CD4-positive, alpha-beta T cell (primary cell): ENCODE measurements around the gene BICRA. TPM values are rescaled to one million over a fixed set of nuclear protein-coding genes. Genes with fewer than 3 reads are reported as not detected.

Experiments
- ATAC-seq: fragments of 200-7000 bp; cut with Tn5 transposase; one replicate; pipeline ENCODE4 v1.10.0; 2022; ENCODE audit warnings: mild to moderate bottlenecking; ENCODE audit not compliant: poor library complexity
- CTCF ChIA-PET: fragments of 350-600 bp; sonication (Branson Sonifier 250); formaldehyde crosslinking; loops from one replicate; lab custom pipeline; 2021; ENCODE audit warnings: antibody characterized with exemption, inconsistent platforms; lab: Charles Lee
- POLR2A ChIA-PET: fragments of 350-600 bp; sonication (Branson Sonifier 250); formaldehyde crosslinking; loops from one replicate; lab custom pipeline; 2021; ENCODE audit warnings: antibody characterized with exemption, inconsistent platforms; lab: Charles Lee
- DNase-seq, 14 experiments: peaks; one replicate each; pipeline ENCODE4 v3.0.0-alpha.2; 2013 to 2020; ENCODE audit warnings: mixed read lengths in 2 of 14
- H3K27ac ChIP-seq, 2 donors: one replicate each; pipeline versions ENCODE4 v1.5.1 to v1.7.0; 2013; ENCODE audit warnings: low read length in 2 of 2, low read depth in 1 of 2, mild to moderate bottlenecking in 1 of 2
- H3K27me3 ChIP-seq, 2 experiments: 1 replicate in 1 of 2; 2 replicates in 1 of 2; pipeline versions ENCODE4 v1.6.1 to v1.7.0; 2013; ENCODE audit warnings: low read length in 2 of 2, control low read depth in 1 of 2, mild to moderate bottlenecking in 1 of 2, moderate library complexity in 1 of 2; ENCODE audit not compliant: insufficient read depth in 2 of 2, control insufficient read depth in 1 of 2
- H3K36me3 ChIP-seq: one replicate; pipeline ENCODE4 v1.6.1; 2013; ENCODE audit warnings: low read length, control low read depth; ENCODE audit not compliant: insufficient read depth
- H3K4me1 ChIP-seq: one replicate; pipeline ENCODE4 v1.6.1; 2013; ENCODE audit warnings: low read length, control low read depth; ENCODE audit not compliant: insufficient read depth
- H3K4me3 ChIP-seq: one replicate; pipeline ENCODE4 v1.5.1; 2013; ENCODE audit warnings: mild to moderate bottlenecking, low read length, moderate library complexity
- H3K9me3 ChIP-seq, 2 experiments: 1 replicate in 1 of 2; 2 replicates in 1 of 2; pipeline versions ENCODE4 v1.6.1 to v1.7.0; 2013; ENCODE audit warnings: low read length in 2 of 2, mild to moderate bottlenecking in 2 of 2, control low read depth in 1 of 2, moderate library complexity in 1 of 2; ENCODE audit not compliant: control insufficient read depth in 1 of 2, insufficient read depth in 1 of 2
- H3K27ac Mint-ChIP-seq: one replicate; pipeline ENCODE4 v1.8.0; 2020; ENCODE audit warnings: mixed read lengths
- H3K27me3 Mint-ChIP-seq: one replicate; pipeline ENCODE4 v1.8.0; 2021; ENCODE audit warnings: mixed read lengths
- H3K36me3 Mint-ChIP-seq: one replicate; pipeline ENCODE4 v1.8.0; 2021; ENCODE audit warnings: low read depth, mixed read lengths
- H3K4me1 Mint-ChIP-seq: one replicate; pipeline ENCODE4 v1.8.0; 2021; ENCODE audit warnings: low read depth, mixed read lengths
- H3K4me3 Mint-ChIP-seq: one replicate; pipeline ENCODE4 v1.8.0; 2020; ENCODE audit warnings: mild to moderate bottlenecking, mixed read lengths
- H3K9me3 Mint-ChIP-seq: one replicate; pipeline ENCODE4 v1.8.0; 2020; ENCODE audit warnings: mixed read lengths
- intact Hi-C, 2 experiments: fragments of 100-400 bp; cut with DNase I in 1 of 2; cut with micrococcal nuclease in 1 of 2; formaldehyde crosslinking; loops; one replicate each; pipeline versions ENCODE4 v1.15.1 to v1.9.0; 2023 to 2025; cut with DNase I, micrococcal nuclease
- total RNA-seq, 174 experiments: library from RNA in 2 of 174; stranded (reverse) in 2 of 174; gene quantifications; one replicate each; pipeline ENCODE4 v1.2.3 and lab custom pipeline; 2021 to 2026
- TF ChIP-seq, protein P1 (sequence below): fragments of 200-600 bp; IDR thresholded peaks from one replicate; pipeline ENCODE4 v1.8.0; 2022; ENCODE audit warnings: antibody characterized with exemption, mild to moderate bottlenecking

Gene BICRA
- total RNA-seq, 2 experiments from 2014 or later: 21.2 to 22.0 TPM

DNA sequence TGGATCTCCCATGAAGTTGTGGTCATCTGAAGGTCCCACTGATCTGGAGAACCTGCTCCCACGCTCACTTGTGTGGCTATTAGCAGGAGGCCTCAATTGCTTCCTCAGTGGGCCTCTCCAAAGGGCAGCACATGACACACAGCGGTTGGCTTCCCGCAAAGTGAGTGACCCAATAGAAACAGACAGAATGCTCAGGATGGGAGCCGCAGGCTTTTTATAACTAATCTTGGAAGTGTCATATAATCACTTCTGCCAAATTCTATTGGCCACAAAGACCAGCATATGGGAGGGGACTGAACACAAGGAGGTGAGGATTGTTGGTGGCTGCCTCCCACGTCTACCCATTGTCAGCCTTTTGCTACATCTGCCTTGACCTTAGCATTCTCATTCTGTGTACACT, 82.2 kb downstream of the BICRA start:
- H3K9me3 ChIP-seq: no peaks in the 10 kb centered on the region
- Mint-ChIP-seq H3K27me3 (no peaks in the 10 kb centered on the region), H3K9me3 (no peaks in the 10 kb centered on the region), H3K27ac (no peak overlapping the region), H3K4me3 (no peak overlapping the region), H3K4me1 (peaks cover 4% of the 10 kb centered on the region), H3K36me3 (peaks cover 36% of the 10 kb centered on the region)
- intact Hi-C loops: no loop called here
- TF ChIP-seq, protein P1, sequence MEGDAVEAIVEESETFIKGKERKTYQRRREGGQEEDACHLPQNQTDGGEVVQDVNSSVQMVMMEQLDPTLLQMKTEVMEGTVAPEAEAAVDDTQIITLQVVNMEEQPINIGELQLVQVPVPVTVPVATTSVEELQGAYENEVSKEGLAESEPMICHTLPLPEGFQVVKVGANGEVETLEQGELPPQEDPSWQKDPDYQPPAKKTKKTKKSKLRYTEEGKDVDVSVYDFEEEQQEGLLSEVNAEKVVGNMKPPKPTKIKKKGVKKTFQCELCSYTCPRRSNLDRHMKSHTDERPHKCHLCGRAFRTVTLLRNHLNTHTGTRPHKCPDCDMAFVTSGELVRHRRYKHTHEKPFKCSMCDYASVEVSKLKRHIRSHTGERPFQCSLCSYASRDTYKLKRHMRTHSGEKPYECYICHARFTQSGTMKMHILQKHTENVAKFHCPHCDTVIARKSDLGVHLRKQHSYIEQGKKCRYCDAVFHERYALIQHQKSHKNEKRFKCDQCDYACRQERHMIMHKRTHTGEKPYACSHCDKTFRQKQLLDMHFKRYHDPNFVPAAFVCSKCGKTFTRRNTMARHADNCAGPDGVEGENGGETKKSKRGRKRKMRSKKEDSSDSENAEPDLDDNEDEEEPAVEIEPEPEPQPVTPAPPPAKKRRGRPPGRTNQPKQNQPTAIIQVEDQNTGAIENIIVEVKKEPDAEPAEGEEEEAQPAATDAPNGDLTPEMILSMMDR: no peak
- DNase-seq (no peak), ATAC-seq (no peak)
- H3K27ac ChIP-seq: no peak overlapping the region
- ChIA-PET CTCF (interaction anchor here (0.7 to 1.2 kb wide), 2 partner anchors 8 to 254 kb away, joined by 4 to 5 read pairs; no protein-coding TSS in a partner anchor), POLR2A (no interaction called here)
- peaks cover 21% of the 10 kb centered on the region for H3K36me3 ChIP-seq
- no peak overlapping the region for H3K4me3 ChIP-seq
- no peaks in the 10 kb centered on the region for H3K27me3 ChIP-seq
- H3K4me1 ChIP-seq: no peaks in the 10 kb centered on the region

DNA sequence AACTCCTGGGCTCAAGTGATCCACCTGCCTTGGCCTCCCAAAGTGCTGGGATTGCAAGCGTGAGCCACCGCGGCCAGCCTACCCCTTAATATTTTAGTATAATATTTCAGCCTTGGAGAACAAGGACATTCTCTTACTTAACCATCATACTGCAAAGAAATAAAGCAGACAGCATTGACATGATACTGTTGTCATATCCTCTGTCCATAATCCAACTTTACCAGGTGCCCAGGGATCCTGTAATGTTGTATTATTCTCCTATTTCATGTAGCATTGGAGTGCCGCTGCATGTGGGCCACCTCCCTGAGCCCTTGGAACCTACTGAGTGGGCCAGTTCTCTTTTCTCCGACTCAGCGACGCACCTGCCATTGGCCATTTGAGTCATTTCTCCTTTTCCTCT, 82.8 kb downstream of the BICRA start:
- no peaks in the 10 kb centered on the region for H3K9me3 Mint-ChIP-seq
- ChIA-PET CTCF (no interaction called here), POLR2A (no interaction called here)
- no peak for DNase-seq
- H3K27ac ChIP-seq: no peak overlapping the region
- TF ChIP-seq, protein P1: no peak
- no peak overlapping the region for H3K27ac Mint-ChIP-seq
- intact Hi-C loops: no loop called here
- H3K27me3 Mint-ChIP-seq: no peaks in the 10 kb centered on the region
- no peaks in the 10 kb centered on the region for H3K27me3 ChIP-seq
- H3K36me3 ChIP-seq: peaks cover 24% of the 10 kb centered on the region
- ATAC-seq: no peak
- no peak overlapping the region for H3K4me3 Mint-ChIP-seq
- H3K4me3 ChIP-seq: no peak overlapping the region
- peaks cover 31% of the 10 kb centered on the region for H3K36me3 Mint-ChIP-seq
- peaks cover 4% of the 10 kb centered on the region for H3K4me1 Mint-ChIP-seq
- H3K4me1 ChIP-seq: no peaks in the 10 kb centered on the region
- no peaks in the 10 kb centered on the region for H3K9me3 ChIP-seq

DNA sequence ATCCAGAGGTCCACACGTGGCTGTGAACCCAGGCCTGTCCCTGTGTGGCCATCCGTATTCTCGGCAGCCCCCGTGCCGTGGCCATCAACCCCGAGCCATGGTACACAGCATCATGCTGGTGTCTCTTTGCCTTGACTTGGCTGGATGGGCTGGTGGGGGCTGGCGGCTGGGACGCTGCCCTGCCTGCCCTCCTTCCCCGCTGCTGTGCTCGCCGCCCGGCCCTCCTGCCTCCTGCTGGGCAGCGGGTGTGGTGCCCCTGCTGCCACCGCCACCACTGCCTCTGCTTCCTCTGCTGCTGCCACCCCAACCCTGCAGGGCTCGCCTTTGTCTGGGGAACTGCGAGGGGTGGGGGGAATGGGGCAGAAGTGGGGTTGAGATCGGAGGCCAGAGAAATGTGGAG, 84.6 kb downstream of the BICRA start:
- Mint-ChIP-seq H3K27me3 (no peaks in the 10 kb centered on the region), H3K4me3 (no peak overlapping the region), H3K36me3 (peaks cover 37% of the 10 kb centered on the region), H3K4me1 (peaks cover 4% of the 10 kb centered on the region), H3K27ac (no peak overlapping the region), H3K9me3 (no peaks in the 10 kb centered on the region)
- ChIA-PET POLR2A (no interaction called here), CTCF (no interaction called here)
- TF ChIP-seq, protein P1: no peak
- H3K4me1 ChIP-seq: peaks cover 4% of the 10 kb centered on the region
- no peaks in the 10 kb centered on the region for H3K27me3 ChIP-seq
- peaks cover 31% of the 10 kb centered on the region for H3K36me3 ChIP-seq
- ATAC-seq (no peak), DNase-seq (no peak)
- intact Hi-C loops: no loop called here
- no peaks in the 10 kb centered on the region for H3K9me3 ChIP-seq
- H3K27ac ChIP-seq: no peak overlapping the region
- H3K4me3 ChIP-seq: no peak overlapping the region
